ENCODE results near the gene GAS7. TPM values are rescaled to one million over a fixed set of nuclear protein-coding genes. Genes with fewer than 3 reads are reported as not detected.

GAS7 gene
- total RNA-seq, 1 experiment from 2014 or later: 4.1 TPM

DNA sequence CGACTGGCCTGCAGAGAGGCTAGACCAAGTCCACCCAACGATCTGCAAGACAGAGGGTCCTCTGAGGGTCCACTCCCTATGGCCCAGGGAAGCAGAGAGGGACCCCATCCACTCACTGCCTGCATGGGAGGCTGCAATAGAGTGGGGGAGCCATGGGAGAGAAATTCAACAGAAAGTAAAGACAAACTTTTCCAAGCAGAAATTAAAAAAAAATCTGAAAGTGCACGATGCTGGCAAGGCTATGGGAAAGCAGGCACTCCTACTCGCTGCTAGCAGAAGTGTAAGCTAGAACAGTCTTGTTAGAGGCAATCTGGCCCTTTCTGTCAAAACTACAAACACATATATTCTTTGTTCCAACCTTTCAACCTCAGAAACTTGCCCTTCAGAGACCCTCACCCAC lies 85.4 kb downstream of the GAS7 start:
- Histone ChIP-seq H3K4me2 (ENCODE audit: low read length) (no peak overlapping the region), H3K9ac (ENCODE audit: low read length) (no peak overlapping the region), H3K4me3 (replicated peaks in 1 of 2; ENCODE audit: low read depth in 1 of 2, low read length in 2 of 2) (no peak overlapping the region), H3K9me2 (ENCODE audit: insufficient read depth) (no peaks in the 10 kb centered on the region), H3K79me2 (ENCODE audit: insufficient read depth, low read length) (no peaks in the 10 kb centered on the region), H3K36me3 (ENCODE audit: control insufficient read depth in 1 of 2, insufficient read depth in 2 of 2, low read length in 2 of 2) (no peaks in the 10 kb centered on the region), H3K27me3 (ENCODE audit: insufficient read depth, low read length) (no peaks in the 10 kb centered on the region), H3K9me3 (ENCODE audit: control insufficient read depth in 1 of 2, insufficient read depth in 1 of 2, low read depth in 1 of 2, low read length in 2 of 2) (no peaks in the 10 kb centered on the region), H3K4me1 (ENCODE audit: control insufficient read depth in 1 of 2, insufficient read depth in 2 of 2, low read length in 2 of 2) (peaks cover 32 to 45% of the 10 kb centered on the region in 2 experiments), H3K27ac (ENCODE audit: low read depth, low read length) (no peak overlapping the region), H4K20me1 (ENCODE audit: insufficient read depth) (no peaks in the 10 kb centered on the region), H2AFZ (ENCODE audit: low read depth, low read length, poor library complexity, severe bottlenecking) (no peak overlapping the region)
- POLR2A ChIA-PET: no interaction called here
- TF ChIP-seq, protein P1, sequence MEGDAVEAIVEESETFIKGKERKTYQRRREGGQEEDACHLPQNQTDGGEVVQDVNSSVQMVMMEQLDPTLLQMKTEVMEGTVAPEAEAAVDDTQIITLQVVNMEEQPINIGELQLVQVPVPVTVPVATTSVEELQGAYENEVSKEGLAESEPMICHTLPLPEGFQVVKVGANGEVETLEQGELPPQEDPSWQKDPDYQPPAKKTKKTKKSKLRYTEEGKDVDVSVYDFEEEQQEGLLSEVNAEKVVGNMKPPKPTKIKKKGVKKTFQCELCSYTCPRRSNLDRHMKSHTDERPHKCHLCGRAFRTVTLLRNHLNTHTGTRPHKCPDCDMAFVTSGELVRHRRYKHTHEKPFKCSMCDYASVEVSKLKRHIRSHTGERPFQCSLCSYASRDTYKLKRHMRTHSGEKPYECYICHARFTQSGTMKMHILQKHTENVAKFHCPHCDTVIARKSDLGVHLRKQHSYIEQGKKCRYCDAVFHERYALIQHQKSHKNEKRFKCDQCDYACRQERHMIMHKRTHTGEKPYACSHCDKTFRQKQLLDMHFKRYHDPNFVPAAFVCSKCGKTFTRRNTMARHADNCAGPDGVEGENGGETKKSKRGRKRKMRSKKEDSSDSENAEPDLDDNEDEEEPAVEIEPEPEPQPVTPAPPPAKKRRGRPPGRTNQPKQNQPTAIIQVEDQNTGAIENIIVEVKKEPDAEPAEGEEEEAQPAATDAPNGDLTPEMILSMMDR (IDR thresholded peaks at IDR 0.05 in 2 of 3, conservative IDR thresholded peaks at IDR 0.05 in 1 of 3; ENCODE audit: borderline replicate concordance in 1 of 3, insufficient read depth in 1 of 3, low read depth in 2 of 3, low read length in 2 of 3): no peak
- TF ChIP-seq EZH2phosphoT487 (IDR thresholded peaks at IDR 0.05; ENCODE audit: borderline replicate concordance) (no peak), SP1 (IDR thresholded peaks at IDR 0.05; ENCODE audit: low read depth) (no peak), ZNF274 (IDR thresholded peaks at IDR 0.05; ENCODE audit: low read depth, low read length) (no peak), CEBPB (IDR thresholded peaks at IDR 0.05; ENCODE audit: low read depth) (no peak), POLR2AphosphoS5 (IDR thresholded peaks at IDR 0.05; ENCODE audit: low read depth, low read length) (no peak), SRF (IDR thresholded peaks at IDR 0.05; ENCODE audit: low read depth) (no peak), EZH2 (IDR thresholded peaks at IDR 0.05) (no peak), JUND (IDR thresholded peaks at IDR 0.05) (no peak), TCF7L2 (IDR thresholded peaks at IDR 0.05; ENCODE audit: borderline replicate concordance, extremely low read depth, insufficient read depth, insufficient read length) (no peak), SIN3A (IDR thresholded peaks at IDR 0.05; ENCODE audit: low read depth) (no peak), YY1 (IDR thresholded peaks at IDR 0.05; ENCODE audit: extremely low read depth, insufficient replicate concordance, low read depth, low read length) (no peak), RAD21 (IDR thresholded peaks at IDR 0.05; ENCODE audit: low read depth) (no peak), ZFX (IDR thresholded peaks at IDR 0.05) (no peak), FOSL1 (IDR thresholded peaks at IDR 0.05; ENCODE audit: low read depth) (no peak), POLR2A (IDR thresholded peaks at IDR 0.05; ENCODE audit: borderline replicate concordance, extremely low read depth, insufficient read depth, insufficient read length) (no peak)
- TF ChIP-seq, protein P2, sequence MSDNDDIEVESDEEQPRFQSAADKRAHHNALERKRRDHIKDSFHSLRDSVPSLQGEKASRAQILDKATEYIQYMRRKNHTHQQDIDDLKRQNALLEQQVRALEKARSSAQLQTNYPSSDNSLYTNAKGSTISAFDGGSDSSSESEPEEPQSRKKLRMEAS (IDR thresholded peaks at IDR 0.05): no peak
- TF ChIP-seq, protein P3, sequence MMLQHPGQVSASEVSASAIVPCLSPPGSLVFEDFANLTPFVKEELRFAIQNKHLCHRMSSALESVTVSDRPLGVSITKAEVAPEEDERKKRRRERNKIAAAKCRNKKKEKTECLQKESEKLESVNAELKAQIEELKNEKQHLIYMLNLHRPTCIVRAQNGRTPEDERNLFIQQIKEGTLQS (IDR thresholded peaks at IDR 0.05): no peak
- RAD21 ChIA-PET (ENCODE audit: low non-redundant PET in 1 of 2, low total read pairs in 2 of 2, uncharacterized antibody in 2 of 2, unreplicated experiment in 2 of 2): no interaction called here
- no peak for DNase-seq (ENCODE audit: low read depth, low spot score)
- CTCF ChIA-PET: no interaction called here
- intact Hi-C loops (cut with micrococcal nuclease): no loop called here
- ATAC-seq: no peak
- BruUV-seq (replicated peaks): no TSS peak

Data from HCT116 (cell line).